SK-N-SH treated with all-trans-retinoic acid at 6 μM for 48 hours (cell line): ENCODE results near the gene NSD1.

Experiments
- ATAC-seq: fragments of 200-7000 bp; cut with Tn5 transposase; 3 replicates; pipeline ENCODE4 v1.9.1; 2020; ENCODE audit warnings: mild to moderate bottlenecking, moderate library complexity
- BACH2 ChIP-seq: fragments of 250-450 bp; sonication (Bioruptor Pico); IDR thresholded peaks from 2 replicates; pipeline ENCODE4 v1.9.0; 2021; ENCODE audit warnings: mild to moderate bottlenecking, borderline replicate concordance
- CREB5 ChIP-seq: fragments of 250-450 bp; sonication (Bioruptor Pico); IDR thresholded peaks from 2 replicates; pipeline ENCODE4 v1.5.1; 2020; ENCODE audit warnings: low read depth, mild to moderate bottlenecking, moderate library complexity
- CSDC2 ChIP-seq: fragments of 250-450 bp; sonication (Bioruptor Pico); IDR thresholded peaks from 2 replicates; pipeline ENCODE4 v1.5.0; 2020; ENCODE audit warnings: mild to moderate bottlenecking, moderate library complexity
- CSRNP3 ChIP-seq: fragments of 250-450 bp; sonication (Bioruptor Pico); IDR thresholded peaks from 2 replicates; pipeline ENCODE4 v1.5.1; 2021; ENCODE audit warnings: mild to moderate bottlenecking, moderate library complexity
- GLIS3 ChIP-seq: fragments of 250-450 bp; sonication (Bioruptor Pico); IDR thresholded peaks from 2 replicates; pipeline ENCODE4 v1.5.0; 2020; ENCODE audit warnings: mild to moderate bottlenecking, moderate library complexity
- OSR1 ChIP-seq: fragments of 250-450 bp; sonication (Bioruptor Pico); IDR thresholded peaks from 2 replicates; pipeline ENCODE4 v1.8.0; 2022; ENCODE audit warnings: moderate library complexity, mild to moderate bottlenecking, inconsistent platforms
- RARB ChIP-seq: fragments of 250-450 bp; sonication (Bioruptor Pico); IDR thresholded peaks from 2 replicates; pipeline ENCODE4 v1.8.0; 2021; ENCODE audit warnings: mild to moderate bottlenecking, moderate library complexity
- SNAI2 ChIP-seq: fragments of 250-450 bp; sonication (Bioruptor Pico); IDR thresholded peaks from 2 replicates; pipeline ENCODE4 v1.5.0; 2020; ENCODE audit warnings: mild to moderate bottlenecking, moderate library complexity
- TCF4 ChIP-seq: fragments of 250-450 bp; sonication (Bioruptor Pico); IDR thresholded peaks from 2 replicates; pipeline ENCODE4 v1.8.0; 2021; ENCODE audit warnings: mild to moderate bottlenecking, moderate library complexity, borderline replicate concordance
- TOX ChIP-seq: fragments of 250-450 bp; sonication (Bioruptor Pico); IDR thresholded peaks from 2 replicates; pipeline ENCODE4 v1.8.0; 2021; ENCODE audit warnings: mild to moderate bottlenecking, moderate library complexity, borderline replicate concordance
- TSHZ2 ChIP-seq: fragments of 250-450 bp; sonication (Bioruptor Pico); IDR thresholded peaks from 2 replicates; pipeline ENCODE4 v1.5.0; 2020; ENCODE audit warnings: mild to moderate bottlenecking, moderate library complexity
- ZC3H10 ChIP-seq: fragments of 250-450 bp; sonication (Bioruptor Pico); IDR thresholded peaks from 2 replicates; pipeline ENCODE4 v1.5.1; 2021; ENCODE audit warnings: mild to moderate bottlenecking, moderate library complexity
- ZFP3 ChIP-seq: fragments of 250-450 bp; sonication (Bioruptor Pico); IDR thresholded peaks from 2 replicates; pipeline ENCODE4 v1.5.0; 2020; ENCODE audit warnings: mild to moderate bottlenecking, moderate library complexity
- ZNF8 ChIP-seq: fragments of 450-650 bp; formaldehyde crosslinking; IDR thresholded peaks from 2 replicates; pipeline ENCODE4 v1.5.0; 2020; ENCODE audit warnings: mild to moderate bottlenecking, moderate library complexity
- TF ChIP-seq, protein P1 (sequence below): fragments of 250-450 bp; sonication (Bioruptor Pico); IDR thresholded peaks from 2 replicates; pipeline ENCODE4 v1.8.0; 2020; ENCODE audit warnings: mild to moderate bottlenecking, moderate library complexity, borderline replicate concordance
- TF ChIP-seq, protein P2 (sequence below): fragments of 250-450 bp; sonication (Bioruptor Pico); IDR thresholded peaks from 2 replicates; pipeline ENCODE4 v1.8.0; 2021; ENCODE audit warnings: low read depth, mild to moderate bottlenecking, moderate library complexity, borderline replicate concordance

The NSD1 gene

DNA sequence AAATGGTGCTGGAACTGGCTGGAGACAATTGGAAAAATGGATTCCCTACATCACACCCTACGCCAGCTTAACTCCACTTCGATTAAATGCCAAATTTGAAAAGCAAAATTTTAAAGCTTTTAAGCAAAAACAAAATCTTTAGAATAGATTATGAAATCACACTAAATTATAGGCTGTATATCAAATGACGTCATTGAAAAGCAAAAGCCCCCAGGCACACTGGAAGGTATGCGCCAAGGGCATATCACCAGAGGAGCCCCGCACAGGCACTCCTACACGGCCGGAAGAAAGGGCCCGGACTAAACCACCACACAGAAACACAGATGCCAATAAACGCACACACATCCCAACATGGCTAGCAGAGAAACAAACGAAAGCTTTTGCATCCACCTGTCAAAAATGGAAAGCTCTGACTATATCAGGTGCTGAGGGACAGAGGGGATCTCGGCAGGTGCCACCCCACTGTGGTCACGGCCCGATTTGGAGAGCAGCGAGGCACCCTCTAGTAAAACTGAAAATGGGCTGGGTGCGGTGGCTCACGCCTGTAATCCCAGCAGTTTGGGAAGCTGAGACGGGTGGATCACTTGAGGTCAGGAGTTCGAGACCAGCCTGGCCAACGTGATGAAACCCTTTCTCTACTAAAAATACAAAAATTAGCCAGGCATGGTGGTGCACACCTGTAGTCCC is 195.1 kb downstream of the NSD1 start (continued):
- TF ChIP-seq, protein P1, sequence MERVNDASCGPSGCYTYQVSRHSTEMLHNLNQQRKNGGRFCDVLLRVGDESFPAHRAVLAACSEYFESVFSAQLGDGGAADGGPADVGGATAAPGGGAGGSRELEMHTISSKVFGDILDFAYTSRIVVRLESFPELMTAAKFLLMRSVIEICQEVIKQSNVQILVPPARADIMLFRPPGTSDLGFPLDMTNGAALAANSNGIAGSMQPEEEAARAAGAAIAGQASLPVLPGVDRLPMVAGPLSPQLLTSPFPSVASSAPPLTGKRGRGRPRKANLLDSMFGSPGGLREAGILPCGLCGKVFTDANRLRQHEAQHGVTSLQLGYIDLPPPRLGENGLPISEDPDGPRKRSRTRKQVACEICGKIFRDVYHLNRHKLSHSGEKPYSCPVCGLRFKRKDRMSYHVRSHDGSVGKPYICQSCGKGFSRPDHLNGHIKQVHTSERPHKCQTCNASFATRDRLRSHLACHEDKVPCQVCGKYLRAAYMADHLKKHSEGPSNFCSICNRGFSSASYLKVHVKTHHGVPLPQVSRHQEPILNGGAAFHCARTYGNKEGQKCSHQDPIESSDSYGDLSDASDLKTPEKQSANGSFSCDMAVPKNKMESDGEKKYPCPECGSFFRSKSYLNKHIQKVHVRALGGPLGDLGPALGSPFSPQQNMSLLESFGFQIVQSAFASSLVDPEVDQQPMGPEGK (CRISPR knock-in tag) = no peak
- no peak for TF ChIP-seq BACH2 (CRISPR knock-in tag)
- TF ChIP-seq OSR1 = no peak
- TF ChIP-seq, all 23 proteins: peak for 0

GRCh38 chr5:177329883-177330282 is 196.3 kb downstream of the NSD1 start:
- ATAC-seq = no peak

More at GRCh38 chr5:177329883-177330282, 196.3 kb downstream of the NSD1 start:
- no peak for TF ChIP-seq TSHZ2
- no peak for TF ChIP-seq CREB5 (CRISPR knock-in tag)
- TF ChIP-seq, protein P2, sequence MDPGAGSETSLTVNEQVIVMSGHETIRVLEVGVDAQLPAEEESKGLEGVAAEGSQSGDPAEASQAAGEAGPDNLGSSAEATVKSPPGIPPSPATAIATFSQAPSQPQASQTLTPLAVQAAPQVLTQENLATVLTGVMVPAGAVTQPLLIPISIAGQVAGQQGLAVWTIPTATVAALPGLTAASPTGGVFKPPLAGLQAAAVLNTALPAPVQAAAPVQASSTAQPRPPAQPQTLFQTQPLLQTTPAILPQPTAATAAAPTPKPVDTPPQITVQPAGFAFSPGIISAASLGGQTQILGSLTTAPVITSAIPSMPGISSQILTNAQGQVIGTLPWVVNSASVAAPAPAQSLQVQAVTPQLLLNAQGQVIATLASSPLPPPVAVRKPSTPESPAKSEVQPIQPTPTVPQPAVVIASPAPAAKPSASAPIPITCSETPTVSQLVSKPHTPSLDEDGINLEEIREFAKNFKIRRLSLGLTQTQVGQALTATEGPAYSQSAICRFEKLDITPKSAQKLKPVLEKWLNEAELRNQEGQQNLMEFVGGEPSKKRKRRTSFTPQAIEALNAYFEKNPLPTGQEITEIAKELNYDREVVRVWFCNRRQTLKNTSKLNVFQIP (CRISPR knock-in tag) = no peak
- no peak for TF ChIP-seq ZFP3 (CRISPR knock-in tag)
- TF ChIP-seq GLIS3 (CRISPR knock-in tag) = no peak
- no peak for TF ChIP-seq BACH2 (CRISPR knock-in tag)
- TF ChIP-seq, protein P1 (CRISPR knock-in tag) = no peak
- no peak for TF ChIP-seq ZC3H10 (CRISPR knock-in tag)
- TF ChIP-seq ZNF8 (CRISPR knock-in tag) = no peak
- TF ChIP-seq TCF4 (CRISPR knock-in tag) = no peak
- TF ChIP-seq SNAI2 = no peak
- TF ChIP-seq RARB = no peak
- TF ChIP-seq CSDC2 (CRISPR knock-in tag) = no peak
- no peak for TF ChIP-seq OSR1
- no peak for TF ChIP-seq TOX (CRISPR knock-in tag)
- no peak for TF ChIP-seq CSRNP3 (CRISPR knock-in tag)
- TF ChIP-seq, all 23 proteins: peak for 0
